Upper lobe of right lung (tissue), 1 donor: ENCODE data around the gene SNCA. TPM values are rescaled to one million over a fixed set of nuclear protein-coding genes. Genes with fewer than 3 reads are reported as not detected.

Source experiments
- ATAC-seq: fragments of 200-7000 bp; cut with Tn5 transposase; one replicate; pipeline ENCODE4 v1.9.1; 2020; ENCODE audit warnings: mild to moderate bottlenecking, moderate library complexity
- DNase-seq: peaks from one replicate; pipeline ENCODE4 v3.0.0-alpha.2; 2020
- H3K27ac ChIP-seq: fragments of 200-600 bp; one replicate; pipeline ENCODE4 v1.8.0; 2022
- H3K27me3 ChIP-seq: fragments of 200-600 bp; one replicate; pipeline ENCODE4 v1.8.0; 2022; ENCODE audit warnings: mild to moderate bottlenecking
- H3K36me3 ChIP-seq: fragments of 200-600 bp; one replicate; pipeline ENCODE4 v1.8.0; 2022
- H3K4me1 ChIP-seq: fragments of 200-600 bp; one replicate; pipeline ENCODE4 v1.8.0; 2022
- H3K4me3 ChIP-seq: fragments of 200-600 bp; one replicate; pipeline ENCODE4 v1.8.0; 2022; ENCODE audit warnings: mild to moderate bottlenecking
- H3K9me3 ChIP-seq: fragments of 200-600 bp; one replicate; pipeline ENCODE4 v1.8.0; 2022
- intact Hi-C: fragments of 100-400 bp; cut with DNase I; formaldehyde crosslinking; loops from one replicate; pipeline ENCODE4 v1.11.0; 2022
- total RNA-seq: library from RNA; stranded (reverse); fragmentation: NEBNext Ultra II Directional; extraction: Animal tissue kit (Norgen Biotek cat#: 25700); gene quantifications from one replicate; pipeline ENCODE4 v1.2.1, GENCODE V29; 2021
- TF ChIP-seq, protein P1 (sequence below): fragments of 200-600 bp; IDR thresholded peaks from one replicate; pipeline ENCODE4 v1.8.0; 2022; ENCODE audit warnings: antibody characterized with exemption
- donor health status: DM: no; HTN: yes; CAD: no; lungs with severe emphysema.

Gene SNCA
- total RNA-seq, 1 donor from 2014 or later: 12.1 TPM

DNA sequence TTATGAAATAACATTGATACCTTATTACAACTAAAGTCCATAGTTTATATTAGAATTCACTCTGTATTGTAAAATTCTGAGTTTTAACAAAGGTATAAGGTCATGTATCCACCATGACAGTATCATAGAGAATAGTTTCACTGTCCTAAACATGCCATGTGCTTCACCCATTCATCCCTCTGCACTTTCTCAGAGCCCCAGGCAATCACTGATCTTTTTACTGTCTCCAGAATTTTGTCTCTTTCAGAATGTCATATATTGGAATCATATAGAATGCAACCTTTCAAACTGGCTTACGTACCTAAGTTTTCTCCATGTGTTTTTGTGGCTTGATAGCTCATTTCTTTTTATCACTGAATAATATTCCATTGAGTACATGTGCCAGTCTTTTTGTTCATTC, 33.9 kb downstream of the SNCA start:
- Histone ChIP-seq H3K4me3 (no peak overlapping the region), H3K36me3 (no peaks in the 10 kb centered on the region), H3K27me3 (no peaks in the 10 kb centered on the region), H3K27ac (no peak overlapping the region), H3K4me1 (no peaks in the 10 kb centered on the region), H3K9me3 (no peaks in the 10 kb centered on the region)
- no peak for DNase-seq
- TF ChIP-seq, protein P1, sequence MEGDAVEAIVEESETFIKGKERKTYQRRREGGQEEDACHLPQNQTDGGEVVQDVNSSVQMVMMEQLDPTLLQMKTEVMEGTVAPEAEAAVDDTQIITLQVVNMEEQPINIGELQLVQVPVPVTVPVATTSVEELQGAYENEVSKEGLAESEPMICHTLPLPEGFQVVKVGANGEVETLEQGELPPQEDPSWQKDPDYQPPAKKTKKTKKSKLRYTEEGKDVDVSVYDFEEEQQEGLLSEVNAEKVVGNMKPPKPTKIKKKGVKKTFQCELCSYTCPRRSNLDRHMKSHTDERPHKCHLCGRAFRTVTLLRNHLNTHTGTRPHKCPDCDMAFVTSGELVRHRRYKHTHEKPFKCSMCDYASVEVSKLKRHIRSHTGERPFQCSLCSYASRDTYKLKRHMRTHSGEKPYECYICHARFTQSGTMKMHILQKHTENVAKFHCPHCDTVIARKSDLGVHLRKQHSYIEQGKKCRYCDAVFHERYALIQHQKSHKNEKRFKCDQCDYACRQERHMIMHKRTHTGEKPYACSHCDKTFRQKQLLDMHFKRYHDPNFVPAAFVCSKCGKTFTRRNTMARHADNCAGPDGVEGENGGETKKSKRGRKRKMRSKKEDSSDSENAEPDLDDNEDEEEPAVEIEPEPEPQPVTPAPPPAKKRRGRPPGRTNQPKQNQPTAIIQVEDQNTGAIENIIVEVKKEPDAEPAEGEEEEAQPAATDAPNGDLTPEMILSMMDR: no peak
- intact Hi-C loops: no loop called here
- no peak for ATAC-seq

DNA sequence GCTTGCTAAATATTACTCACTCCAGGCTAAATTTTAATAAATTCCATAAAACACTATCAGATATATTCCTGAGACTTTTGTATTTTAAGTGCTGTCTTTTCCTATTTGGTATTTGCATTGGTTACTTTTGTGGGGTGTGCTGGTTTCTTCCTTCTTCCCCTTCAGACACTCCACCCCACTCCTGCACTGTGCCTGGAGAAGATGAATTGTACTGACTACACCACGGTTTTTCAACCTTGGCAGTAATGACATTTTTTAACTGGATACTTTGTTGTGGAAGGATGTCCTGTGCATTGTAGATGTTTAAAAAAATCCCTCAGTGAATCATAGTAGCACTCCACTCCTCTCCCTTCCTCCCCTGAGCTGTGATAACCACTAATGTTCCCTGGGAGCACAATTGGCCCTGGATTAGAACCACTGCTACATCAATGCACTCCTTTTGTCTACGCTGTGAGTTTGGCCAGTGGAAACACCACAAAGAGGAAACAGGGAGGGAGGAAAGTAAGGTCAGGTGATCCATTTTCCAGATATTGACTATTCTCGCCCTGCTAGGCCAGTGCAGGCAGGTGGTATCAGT, 36.3 kb downstream of the SNCA start:
- Histone ChIP-seq H3K27ac (no peak overlapping the region), H3K9me3 (no peaks in the 10 kb centered on the region), H3K27me3 (no peaks in the 10 kb centered on the region), H3K36me3 (no peaks in the 10 kb centered on the region), H3K4me1 (no peaks in the 10 kb centered on the region), H3K4me3 (no peak overlapping the region)
- no peak for DNase-seq
- intact Hi-C loops: no loop called here
- TF ChIP-seq, protein P1: no peak
- ATAC-seq: no peak

DNA sequence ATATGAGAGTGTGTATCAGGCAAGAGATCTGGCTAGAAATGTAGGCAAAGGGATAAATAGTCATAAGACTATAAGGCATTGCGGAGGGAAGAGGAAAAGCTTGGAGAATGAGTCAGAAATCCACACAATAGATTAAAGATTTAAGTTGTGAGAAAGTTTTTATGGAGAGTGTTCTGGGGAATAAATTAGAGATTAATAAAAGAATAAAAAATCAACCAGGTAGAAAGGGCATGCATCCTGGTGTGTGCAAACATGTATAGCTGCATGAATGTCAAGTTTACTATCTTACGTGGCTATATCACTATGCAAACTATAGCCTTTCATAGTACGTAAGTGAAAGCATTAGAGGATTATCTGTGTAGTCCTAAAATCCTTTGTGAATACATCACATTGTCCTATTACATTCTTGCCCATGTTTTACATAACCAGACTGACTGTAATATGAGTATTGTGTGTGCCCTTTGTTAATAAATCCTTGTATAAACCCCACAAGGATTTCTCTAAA, 36.9 kb downstream of the SNCA start:
- DNase-seq (no peak), ATAC-seq (no peak)
- Histone ChIP-seq H3K4me3 (no peak overlapping the region), H3K9me3 (no peaks in the 10 kb centered on the region), H3K27ac (no peak overlapping the region), H3K4me1 (no peaks in the 10 kb centered on the region), H3K36me3 (no peaks in the 10 kb centered on the region), H3K27me3 (no peaks in the 10 kb centered on the region)
- intact Hi-C loops: no loop called here
- TF ChIP-seq, protein P1: no peak

DNA sequence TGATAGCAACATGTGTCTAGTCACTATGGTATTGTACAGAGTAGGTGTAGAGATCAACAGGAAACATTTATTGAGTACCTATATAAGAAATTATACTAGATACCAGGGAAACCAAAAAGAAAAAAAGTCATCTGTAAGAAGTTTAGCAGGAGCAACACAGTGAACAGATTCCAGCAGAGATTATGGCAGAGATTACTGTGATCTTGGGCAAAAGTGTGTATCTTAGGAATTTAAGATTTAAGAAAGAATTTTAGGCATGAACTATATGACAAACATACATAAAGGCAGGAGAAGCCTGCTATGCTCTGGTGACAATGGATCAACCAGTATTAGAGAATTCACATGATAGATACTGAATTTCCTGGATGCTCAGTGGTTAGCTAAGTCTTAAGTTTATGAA, 37.9 kb downstream of the SNCA start:
- ATAC-seq (no peak), DNase-seq (no peak)
- no peaks in the 10 kb centered on the region for H3K4me1 ChIP-seq
- no peaks in the 10 kb centered on the region for H3K27me3 ChIP-seq
- TF ChIP-seq, protein P1: no peak
- H3K36me3 ChIP-seq: no peaks in the 10 kb centered on the region
- no peak overlapping the region for H3K27ac ChIP-seq
- intact Hi-C loops: no loop called here
- no peaks in the 10 kb centered on the region for H3K9me3 ChIP-seq
- H3K4me3 ChIP-seq: no peak overlapping the region

DNA sequence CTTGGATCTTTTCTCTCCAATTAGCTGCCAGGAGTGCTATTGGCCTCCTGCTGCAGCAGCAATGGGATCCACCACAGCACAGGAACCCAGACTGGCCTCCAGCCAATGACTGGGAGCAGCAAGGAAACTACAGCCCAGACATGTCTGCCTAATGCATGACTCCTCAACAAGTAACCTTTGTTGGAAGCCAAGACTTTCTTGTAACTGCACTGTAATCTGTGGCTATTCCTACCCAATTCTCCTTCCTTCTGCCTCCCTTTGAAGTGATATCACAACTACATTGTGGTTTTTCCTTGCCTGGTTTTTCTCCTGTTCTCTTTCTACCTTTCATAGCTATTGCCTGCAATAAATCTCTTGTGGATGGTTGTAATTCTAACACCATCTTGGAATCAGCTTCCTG, 39.8 kb downstream of the SNCA start:
- DNase-seq (no peak), ATAC-seq (no peak)
- H3K27ac ChIP-seq: no peak overlapping the region
- no peaks in the 10 kb centered on the region for H3K9me3 ChIP-seq
- intact Hi-C loops: no loop called here
- TF ChIP-seq, protein P1: no peak
- no peaks in the 10 kb centered on the region for H3K36me3 ChIP-seq
- no peaks in the 10 kb centered on the region for H3K27me3 ChIP-seq
- no peaks in the 10 kb centered on the region for H3K4me1 ChIP-seq
- no peak overlapping the region for H3K4me3 ChIP-seq
